ENCODE results near the gene EFCAB6. TPM values are rescaled to one million over a fixed set of nuclear protein-coding genes. Genes with fewer than 3 reads are reported as not detected.

Gene EFCAB6
- total and polyA plus RNA-seq, 10 of the 15 experiments (the other 5 are each of a cell fraction or from before 2014, with no cell fraction given), result 0.05 to 0.42 (median 0.19) TPM

GRCh38 chr22:43860126-43860525 lies 48.0 kb upstream of the EFCAB6 start:
- Histone ChIP-seq H3K79me2 (ENCODE audit: control insufficient read depth, insufficient read depth, low read length) (no peaks in the 10 kb centered on the region), H3K36me3 (ENCODE audit: control insufficient read depth in 2 of 2, insufficient read depth in 2 of 2, low read length in 1 of 2) (no peaks in the 10 kb centered on the region), H3K27me3 (replicated peaks in 1 of 2; ENCODE audit: control insufficient read depth in 2 of 2, insufficient read depth in 2 of 2, low read length in 1 of 2) (no peaks in the 10 kb centered on the region; a peak in 1 of 4 replicates), H3K27ac (ENCODE audit: control insufficient read depth, insufficient read depth) (no peak overlapping the region), H3K4me2 (ENCODE audit: control insufficient read depth, insufficient read depth) (no peak overlapping the region), H3K9ac (ENCODE audit: control insufficient read depth, insufficient read depth, low read length) (no peak overlapping the region), H3K4me3 (no peak overlapping the region), H3K9me3 (replicated peaks; ENCODE audit: control insufficient read depth, insufficient read depth, low read length) (no peaks in the 10 kb centered on the region), H4K20me1 (ENCODE audit: control insufficient read depth, insufficient read depth) (no peaks in the 10 kb centered on the region), H3K4me1 (ENCODE audit: control insufficient read depth, insufficient read depth, low read length) (no peaks in the 10 kb centered on the region), H2AFZ (ENCODE audit: control insufficient read depth, low read depth, low read length) (no peak overlapping the region)
- ChIA-PET CTCF (no interaction called here), POLR2A (no interaction called here), RAD21 (ENCODE audit: unreplicated experiment) (no interaction called here), SMC1A (ENCODE audit: uncharacterized antibody, unreplicated experiment) (no interaction called here)
- TF ChIP-seq SMAD5 (IDR thresholded peaks at IDR 0.05; ENCODE audit: low read depth), result no peak
- no peak for TF ChIP-seq JUNB (IDR thresholded peaks at IDR 0.05)
- no peak for TF ChIP-seq EGR1 (IDR thresholded peaks at IDR 0.05; ENCODE audit: borderline replicate concordance in 1 of 2, low read depth in 2 of 2, low read length in 2 of 2)
- TF ChIP-seq, protein P1, sequence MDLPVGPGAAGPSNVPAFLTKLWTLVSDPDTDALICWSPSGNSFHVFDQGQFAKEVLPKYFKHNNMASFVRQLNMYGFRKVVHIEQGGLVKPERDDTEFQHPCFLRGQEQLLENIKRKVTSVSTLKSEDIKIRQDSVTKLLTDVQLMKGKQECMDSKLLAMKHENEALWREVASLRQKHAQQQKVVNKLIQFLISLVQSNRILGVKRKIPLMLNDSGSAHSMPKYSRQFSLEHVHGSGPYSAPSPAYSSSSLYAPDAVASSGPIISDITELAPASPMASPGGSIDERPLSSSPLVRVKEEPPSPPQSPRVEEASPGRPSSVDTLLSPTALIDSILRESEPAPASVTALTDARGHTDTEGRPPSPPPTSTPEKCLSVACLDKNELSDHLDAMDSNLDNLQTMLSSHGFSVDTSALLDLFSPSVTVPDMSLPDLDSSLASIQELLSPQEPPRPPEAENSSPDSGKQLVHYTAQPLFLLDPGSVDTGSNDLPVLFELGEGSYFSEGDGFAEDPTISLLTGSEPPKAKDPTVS (IDR thresholded peaks at IDR 0.05; ENCODE audit: low read depth, low read length), result no peak
- TF ChIP-seq, protein P2, sequence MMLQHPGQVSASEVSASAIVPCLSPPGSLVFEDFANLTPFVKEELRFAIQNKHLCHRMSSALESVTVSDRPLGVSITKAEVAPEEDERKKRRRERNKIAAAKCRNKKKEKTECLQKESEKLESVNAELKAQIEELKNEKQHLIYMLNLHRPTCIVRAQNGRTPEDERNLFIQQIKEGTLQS (IDR thresholded peaks at IDR 0.05; ENCODE audit: borderline replicate concordance, extremely low read depth, low read depth, low read length), result no peak
- TF ChIP-seq GABPA (IDR thresholded peaks at IDR 0.05; ENCODE audit: low read depth), result no peak
- no peak for TF ChIP-seq NR2C2 (IDR thresholded peaks at IDR 0.05; ENCODE audit: borderline replicate concordance, control insufficient read depth, insufficient read length, low read depth)
- no peak for TF ChIP-seq ZNF217 (IDR thresholded peaks at IDR 0.05)
- TF ChIP-seq, protein P3, sequence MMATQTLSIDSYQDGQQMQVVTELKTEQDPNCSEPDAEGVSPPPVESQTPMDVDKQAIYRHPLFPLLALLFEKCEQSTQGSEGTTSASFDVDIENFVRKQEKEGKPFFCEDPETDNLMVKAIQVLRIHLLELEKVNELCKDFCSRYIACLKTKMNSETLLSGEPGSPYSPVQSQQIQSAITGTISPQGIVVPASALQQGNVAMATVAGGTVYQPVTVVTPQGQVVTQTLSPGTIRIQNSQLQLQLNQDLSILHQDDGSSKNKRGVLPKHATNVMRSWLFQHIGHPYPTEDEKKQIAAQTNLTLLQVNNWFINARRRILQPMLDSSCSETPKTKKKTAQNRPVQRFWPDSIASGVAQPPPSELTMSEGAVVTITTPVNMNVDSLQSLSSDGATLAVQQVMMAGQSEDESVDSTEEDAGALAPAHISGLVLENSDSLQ (IDR thresholded peaks at IDR 0.05), result no peak
- no peak for TF ChIP-seq FOXK2 (IDR thresholded peaks at IDR 0.05)
- TF ChIP-seq, protein P4, sequence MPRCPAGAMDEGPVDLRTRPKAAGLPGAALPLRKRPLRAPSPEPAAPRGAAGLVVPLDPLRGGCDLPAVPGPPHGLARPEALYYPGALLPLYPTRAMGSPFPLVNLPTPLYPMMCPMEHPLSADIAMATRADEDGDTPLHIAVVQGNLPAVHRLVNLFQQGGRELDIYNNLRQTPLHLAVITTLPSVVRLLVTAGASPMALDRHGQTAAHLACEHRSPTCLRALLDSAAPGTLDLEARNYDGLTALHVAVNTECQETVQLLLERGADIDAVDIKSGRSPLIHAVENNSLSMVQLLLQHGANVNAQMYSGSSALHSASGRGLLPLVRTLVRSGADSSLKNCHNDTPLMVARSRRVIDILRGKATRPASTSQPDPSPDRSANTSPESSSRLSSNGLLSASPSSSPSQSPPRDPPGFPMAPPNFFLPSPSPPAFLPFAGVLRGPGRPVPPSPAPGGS (IDR thresholded peaks at IDR 0.05; ENCODE audit: borderline replicate concordance, insufficient read depth, low read depth, low read length, poor library complexity, severe bottlenecking), result no peak
- TF ChIP-seq PRDM15 (CRISPR knock-in tag; IDR thresholded peaks at IDR 0.05), result no peak
- no peak for ATAC-seq
- DNase-seq (ENCODE audit: low read depth, low spot score), result no peak
- in situ Hi-C loops (cut with MboI) (no loop called here), intact Hi-C loops (cut with micrococcal nuclease; ENCODE audit: unreplicated experiment) (no loop called here)
- FAIRE-seq, result no peak
- 16% methylated on average over 11 of the region's 11 CpGs for WGBS (ENCODE audit: insufficient coverage, insufficient replicate concordance, low lambda C conversion rate, missing lambda C conversion rate)
- no TSS peak for BruUV-seq (replicated peaks)

Measured in GM12878 (cell line).